T1000 (cell line): ENCODE results near the gene FOS.

ENCODE experiments used
- DNase-seq: peaks from one replicate; lab custom pipeline; 2025; ENCODE audit warnings: mixed read lengths; lab: John Stamatoyannopoulos, UW

The FOS gene

GRCh38 chr14:75318353-75318752 is 39.7 kb downstream of the FOS start:
- no peak for DNase-seq

GRCh38 chr14:75319021-75319420 is 40.4 kb downstream of the FOS start:
- DNase-seq, result no peak

DNA sequence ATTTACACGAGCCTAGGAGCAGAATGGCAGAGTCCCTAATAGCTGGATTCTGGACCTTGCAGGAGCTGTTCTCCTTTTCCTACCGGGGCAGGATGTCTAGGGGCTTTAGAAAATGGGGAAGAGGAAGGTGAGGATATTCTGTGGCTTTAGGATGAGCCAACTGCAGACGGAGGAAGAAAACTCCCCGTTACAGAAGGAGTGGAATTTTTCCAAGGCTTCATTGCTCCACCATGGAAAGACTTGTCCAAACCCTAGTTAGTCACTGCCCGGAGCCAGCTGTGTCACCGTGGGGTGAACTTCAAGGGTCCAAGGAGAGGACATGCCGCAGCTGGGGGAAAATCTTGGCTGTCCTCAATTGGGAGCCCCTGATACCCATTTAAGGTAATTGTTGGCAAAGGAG is 41.6 kb downstream of the FOS start:
- DNase-seq, result no peak

DNA sequence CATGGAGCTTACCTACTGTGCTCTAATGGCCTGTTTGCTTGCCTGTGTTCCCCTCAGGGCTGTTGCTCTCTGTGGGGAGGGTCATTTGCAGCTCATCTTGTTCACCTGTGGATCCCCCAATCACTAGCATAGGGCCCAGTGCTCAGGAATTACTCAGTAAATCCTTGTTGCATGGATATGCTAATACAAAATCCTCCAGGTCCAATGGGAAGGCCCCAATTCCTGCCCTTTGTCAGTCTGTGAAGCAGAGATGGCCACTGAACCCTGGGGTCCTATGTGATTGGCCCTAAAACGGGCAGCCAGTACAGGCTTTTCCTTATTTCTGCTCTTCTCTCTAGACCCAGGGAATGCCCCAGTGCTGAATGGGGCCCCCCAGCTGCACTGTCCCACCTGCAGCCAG is 44.1 kb downstream of the FOS start:
- no peak for DNase-seq

DNA sequence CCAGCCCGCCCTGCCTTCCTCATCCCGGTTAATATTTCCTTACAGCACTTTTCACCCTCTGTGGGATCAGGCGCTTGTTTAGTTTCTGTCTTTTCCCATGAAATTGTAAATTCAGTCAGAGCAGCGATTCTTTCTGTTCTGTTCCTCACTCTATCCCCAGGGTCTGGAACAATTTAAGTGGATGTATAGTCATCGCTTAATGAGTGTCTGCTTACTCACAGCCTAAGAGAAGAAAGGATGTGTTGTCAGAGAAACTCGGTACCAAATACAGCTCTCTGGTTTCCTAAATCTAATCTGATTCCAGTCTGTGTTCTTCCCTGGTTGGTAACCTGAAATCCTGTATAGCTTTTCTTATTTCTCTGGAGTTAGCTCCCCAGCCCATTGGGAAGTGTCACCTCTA is 44.9 kb downstream of the FOS start:
- no peak for DNase-seq

GRCh38 chr14:75328558-75329155 is 50.0 kb downstream of the FOS start:
- DNase-seq, result no peak

DNA sequence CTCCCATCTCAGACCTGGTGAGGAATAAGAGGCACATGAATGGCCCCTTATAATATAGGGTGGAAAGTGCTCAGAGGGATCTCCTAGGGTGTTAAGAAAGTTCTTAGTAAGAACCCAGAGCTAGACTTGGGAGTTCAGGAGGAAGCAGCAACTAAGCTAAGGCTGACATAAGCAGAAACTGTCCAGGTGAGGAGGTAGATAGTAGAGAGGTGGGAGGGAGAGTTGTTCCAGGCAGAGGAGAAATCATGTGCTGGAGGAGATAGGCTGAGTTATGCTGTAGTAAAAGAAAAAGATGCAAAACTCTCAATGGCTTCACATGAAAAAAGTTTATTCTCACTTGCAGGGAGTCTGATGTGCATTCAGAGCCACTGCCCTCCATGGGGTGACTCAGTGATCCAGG is 50.7 kb downstream of the FOS start:
- no peak for DNase-seq

- DNase-seq, result no peak
Observed at GRCh38 chr14:75331471-75331870, 52.8 kb downstream of the FOS start.
